Activated T-cell treated with anti-CD3 and anti-CD28 coated beads, Interleukin-2, amount 50 U/mL, for 72 hours (primary cell): ENCODE data around the gene PTPRM. TPM values are rescaled to one million over a fixed set of nuclear protein-coding genes. Genes with fewer than 3 reads are reported as not detected.

Experiments
- ATAC-seq, 2 donors: fragments of 150-1000 bp; cut with Tn5 transposase; replicated peaks in 1 of 2; 2 replicates each; pipeline ENCODE4 v1.10.0; 2021; ENCODE audit warnings: moderate library complexity in 2 of 2, mild to moderate bottlenecking in 1 of 2
- DNase-seq, 2 donors: peaks; one replicate each; pipeline ENCODE4 v3.0.0; 2021 to 2022; ENCODE audit warnings: mixed read lengths in 1 of 2
- H3K27ac Mint-ChIP-seq: one replicate; pipeline ENCODE4 v1.8.0; 2022; ENCODE audit warnings: mild to moderate bottlenecking, moderate library complexity, mixed read lengths
- H3K27me3 Mint-ChIP-seq: one replicate; pipeline ENCODE4 v1.8.0; 2022; ENCODE audit warnings: low read depth, mixed read lengths
- H3K36me3 Mint-ChIP-seq, 2 donors: one replicate each; pipeline ENCODE4 v1.8.0; 2022; ENCODE audit warnings: mixed read lengths in 2 of 2, mild to moderate bottlenecking in 1 of 2; ENCODE audit not compliant: insufficient read depth in 2 of 2
- H3K4me1 Mint-ChIP-seq: one replicate; pipeline ENCODE4 v1.8.0; 2022; ENCODE audit warnings: low read depth, mixed read lengths
- H3K4me3 Mint-ChIP-seq, 2 donors: one replicate each; pipeline ENCODE4 v1.8.0; 2022; ENCODE audit warnings: mild to moderate bottlenecking in 2 of 2, mixed read lengths in 2 of 2, moderate library complexity in 2 of 2
- H3K9me3 Mint-ChIP-seq, 2 donors: one replicate each; pipeline ENCODE4 v1.8.0; 2022; ENCODE audit warnings: mixed read lengths in 2 of 2
- total RNA-seq, 2 donors: library from RNA; stranded (reverse); gene quantifications; one replicate each; pipeline ENCODE4 v1.2.3, GENCODE V29; 2022

The PTPRM gene
- total RNA-seq, 2 donors from 2014 or later: 6.3 to 21.3 TPM

DNA sequence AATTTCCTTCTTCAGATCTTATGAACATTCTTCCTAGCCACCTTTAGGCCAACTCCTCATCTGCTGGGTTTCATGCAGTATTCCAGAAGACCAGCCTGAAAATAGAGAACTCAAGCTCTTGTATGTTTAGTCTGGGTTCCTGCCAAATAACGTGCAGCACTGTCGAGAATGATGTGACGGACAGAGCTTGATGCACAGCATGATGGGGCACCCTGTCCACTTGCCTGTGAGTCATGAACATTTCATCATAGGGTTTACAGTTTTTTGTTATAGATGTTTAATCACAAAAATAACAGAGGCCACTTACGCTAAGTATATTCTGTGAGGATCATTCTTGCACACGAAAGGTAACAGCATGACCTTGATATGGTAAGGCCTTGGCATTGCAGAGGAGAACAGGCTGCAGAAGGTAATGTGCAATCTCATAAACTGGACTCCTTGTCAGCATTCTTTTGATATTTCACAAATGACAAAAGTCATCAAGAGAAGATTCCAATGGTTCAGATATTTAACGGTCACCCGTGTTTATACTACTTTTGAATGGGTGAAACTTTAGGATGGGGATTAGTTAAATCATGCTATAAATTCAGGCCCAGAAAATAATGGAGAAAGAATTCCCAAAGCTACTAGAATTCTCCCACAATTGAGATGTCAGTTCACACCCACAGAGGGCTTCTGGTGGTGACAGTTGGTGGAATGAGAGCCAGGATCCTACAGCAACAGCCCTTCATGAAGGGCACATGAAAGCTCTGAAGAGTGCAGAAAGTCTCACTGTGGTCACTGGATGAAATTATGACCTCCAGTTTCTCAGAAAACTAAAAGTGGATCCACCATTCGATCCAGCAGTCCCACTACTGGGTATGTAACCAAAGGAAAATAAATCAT is 646.0 kb downstream of the PTPRM start:
- no peak overlapping the region for H3K27ac Mint-ChIP-seq
- no peak for ATAC-seq
- DNase-seq: no peak

DNA sequence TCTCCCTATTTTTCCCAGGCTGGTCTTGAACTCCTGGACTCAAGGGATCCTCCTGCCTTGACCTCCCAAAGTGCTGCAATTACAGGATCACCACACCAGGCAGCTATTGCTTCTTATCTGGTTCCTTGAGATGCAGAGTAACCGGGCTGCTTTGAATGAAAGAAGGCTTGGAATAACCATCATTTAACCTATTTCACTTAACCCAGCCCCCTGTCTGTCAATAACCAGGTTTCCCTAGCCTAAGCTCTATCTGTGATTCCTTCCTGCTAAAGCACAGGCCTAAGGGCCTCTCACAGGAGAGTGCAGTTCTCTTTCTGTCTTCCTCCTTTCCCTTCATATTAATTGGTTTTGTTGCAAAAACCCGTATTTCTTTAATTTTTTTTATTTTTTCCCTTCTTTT is 648.6 kb downstream of the PTPRM start:
- Mint-ChIP-seq H3K4me1 (no peaks in the 10 kb centered on the region), H3K9me3 (peaks cover 2 to 4% of the 10 kb centered on the region in 2 donors), H3K36me3 (no peaks in the 10 kb centered on the region), H3K27ac (no peak overlapping the region), H3K4me3 (no peak overlapping the region), H3K27me3 (no peaks in the 10 kb centered on the region)
- no peak for ATAC-seq
- no peak for DNase-seq

More for the DNA sequence above, 646.0 kb downstream of the PTPRM start:
- H3K4me1 Mint-ChIP-seq: no peaks in the 10 kb centered on the region
- H3K4me3 Mint-ChIP-seq: no peak overlapping the region
- no peaks in the 10 kb centered on the region for H3K27me3 Mint-ChIP-seq
- peaks cover 2 to 3% of the 10 kb centered on the region in 2 donors for H3K9me3 Mint-ChIP-seq
- H3K36me3 Mint-ChIP-seq: no peaks in the 10 kb centered on the region

DNA sequence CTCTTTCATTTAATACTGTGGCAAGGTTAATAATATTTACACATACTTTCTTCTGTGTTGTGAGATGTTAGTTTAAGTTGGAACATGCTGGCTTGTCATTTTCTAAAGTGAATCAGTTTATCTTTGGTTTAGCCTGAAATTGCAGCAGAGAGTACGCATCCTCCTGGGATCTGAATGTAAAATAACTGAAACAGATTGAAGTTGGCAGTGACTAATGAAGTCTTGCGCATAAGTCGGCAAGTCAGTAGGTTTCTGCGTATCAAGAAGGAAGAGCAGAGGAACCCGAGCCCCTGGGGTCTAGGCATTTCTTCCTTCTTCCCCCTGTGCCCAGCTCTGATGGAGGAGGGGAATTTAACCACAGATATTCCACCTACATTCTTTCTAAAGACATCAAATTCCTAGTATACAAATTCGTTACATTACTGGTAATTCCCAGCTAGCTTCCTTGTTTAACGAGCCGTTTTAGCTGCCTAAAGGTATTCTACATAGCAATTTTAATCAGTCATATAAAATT is 650.0 kb downstream of the PTPRM start:
- Mint-ChIP-seq H3K4me3 (no peak overlapping the region), H3K36me3 (no peaks in the 10 kb centered on the region), H3K4me1 (no peaks in the 10 kb centered on the region), H3K27me3 (no peaks in the 10 kb centered on the region), H3K9me3 (peaks cover 0 to 2% of the 10 kb centered on the region in 2 donors), H3K27ac (no peak overlapping the region)
- no peak for DNase-seq
- no peak for ATAC-seq

DNA sequence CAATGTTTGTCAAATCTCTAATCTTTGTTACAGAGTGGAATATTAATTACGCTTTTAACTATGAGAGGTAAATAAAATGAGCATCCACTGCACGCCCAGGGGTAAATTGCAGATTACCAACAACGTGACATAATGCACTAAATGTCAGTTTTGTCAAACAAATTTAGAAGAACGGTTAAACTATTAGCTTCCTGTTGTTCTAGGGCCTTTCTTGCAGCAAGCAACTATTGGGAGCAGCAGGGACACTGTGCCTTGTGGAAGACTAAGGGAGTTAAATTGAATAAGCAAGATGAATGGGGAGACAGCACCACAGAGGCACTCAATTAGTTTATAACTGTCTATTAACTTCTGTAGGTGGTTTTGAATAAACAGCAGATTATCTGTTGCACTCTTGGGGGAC is 651.1 kb downstream of the PTPRM start:
- Mint-ChIP-seq H3K4me3 (no peak overlapping the region), H3K9me3 (peaks cover 0 to 2% of the 10 kb centered on the region in 2 donors), H3K27ac (no peak overlapping the region), H3K36me3 (no peaks in the 10 kb centered on the region), H3K4me1 (no peaks in the 10 kb centered on the region), H3K27me3 (no peaks in the 10 kb centered on the region)
- no peak for DNase-seq
- no peak for ATAC-seq

DNA sequence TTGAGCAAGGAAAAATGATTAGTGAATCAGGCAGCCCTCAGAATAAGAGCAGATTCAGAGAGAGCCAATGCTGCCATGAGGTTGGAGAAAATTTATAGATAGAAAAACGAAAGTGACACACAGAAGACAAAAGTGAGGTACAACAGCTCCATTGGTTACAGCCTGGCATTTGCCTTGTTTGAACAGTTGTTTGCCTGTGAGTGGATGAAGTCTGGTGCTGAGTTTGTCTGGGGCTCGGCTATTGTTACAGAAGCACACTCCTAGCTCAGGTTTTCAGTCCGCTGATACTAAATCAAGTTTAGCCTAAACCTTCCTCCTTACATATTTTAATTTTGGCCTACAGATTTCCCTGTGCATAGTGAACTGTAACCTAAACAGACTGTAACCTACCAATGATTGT is 654.3 kb downstream of the PTPRM start:
- Mint-ChIP-seq H3K4me1 (no peaks in the 10 kb centered on the region), H3K4me3 (no peak overlapping the region), H3K27ac (no peak overlapping the region), H3K27me3 (no peaks in the 10 kb centered on the region), H3K36me3 (no peaks in the 10 kb centered on the region), H3K9me3 (peaks cover 0 to 2% of the 10 kb centered on the region in 2 donors)
- ATAC-seq: no peak
- DNase-seq: no peak

DNA sequence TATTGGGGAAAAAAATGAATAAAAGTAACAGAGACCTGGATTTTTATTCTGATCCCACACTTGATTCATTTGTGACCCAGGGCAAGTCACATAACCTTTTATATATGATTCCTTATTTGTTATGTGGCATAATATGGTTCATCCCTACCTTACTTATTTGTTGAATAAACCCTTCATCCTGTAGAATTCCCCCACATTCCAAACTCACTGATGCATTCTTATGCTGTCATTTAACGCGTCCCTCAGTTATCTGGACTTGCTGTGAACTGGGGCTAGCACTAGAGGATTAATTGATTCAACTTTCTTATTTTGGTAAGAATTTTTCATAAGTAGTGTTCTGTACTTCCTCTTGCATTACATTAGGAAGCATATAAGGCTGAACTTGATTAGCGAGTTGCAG is 657.5 kb downstream of the PTPRM start:
- H3K9me3 Mint-ChIP-seq: no peaks in the 10 kb centered on the region
- no peak overlapping the region for H3K4me3 Mint-ChIP-seq
- H3K36me3 Mint-ChIP-seq: no peaks in the 10 kb centered on the region
- H3K4me1 Mint-ChIP-seq: no peaks in the 10 kb centered on the region
- H3K27ac Mint-ChIP-seq: no peak overlapping the region
- ATAC-seq (no peak), DNase-seq (no peak)
- H3K27me3 Mint-ChIP-seq: no peaks in the 10 kb centered on the region

DNA sequence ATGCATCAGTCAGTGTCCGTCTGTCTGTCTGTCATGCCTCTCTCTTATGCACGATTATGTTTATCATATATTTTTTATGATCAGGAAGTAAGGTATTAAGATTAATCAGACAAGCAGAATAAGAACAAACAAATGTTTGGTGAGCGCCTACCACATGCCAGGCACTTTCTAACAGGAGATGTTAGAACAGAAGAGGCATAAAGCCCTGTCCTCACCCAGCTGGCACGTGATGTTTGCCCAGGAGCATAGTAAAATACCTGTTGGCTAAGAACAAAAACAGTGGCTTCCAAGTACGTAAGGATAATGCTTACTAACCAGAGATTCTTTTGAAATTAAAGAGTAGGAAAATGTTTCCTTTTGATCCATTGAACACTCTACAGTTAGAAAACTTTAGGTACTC is 661.9 kb downstream of the PTPRM start:
- H3K27me3 Mint-ChIP-seq: no peaks in the 10 kb centered on the region
- H3K36me3 Mint-ChIP-seq: no peaks in the 10 kb centered on the region
- DNase-seq: no peak
- H3K27ac Mint-ChIP-seq: no peak overlapping the region
- ATAC-seq: no peak
- no peak overlapping the region for H3K4me3 Mint-ChIP-seq
- no peaks in the 10 kb centered on the region for H3K4me1 Mint-ChIP-seq
- peaks cover 0 to 4% of the 10 kb centered on the region in 2 donors for H3K9me3 Mint-ChIP-seq

DNA sequence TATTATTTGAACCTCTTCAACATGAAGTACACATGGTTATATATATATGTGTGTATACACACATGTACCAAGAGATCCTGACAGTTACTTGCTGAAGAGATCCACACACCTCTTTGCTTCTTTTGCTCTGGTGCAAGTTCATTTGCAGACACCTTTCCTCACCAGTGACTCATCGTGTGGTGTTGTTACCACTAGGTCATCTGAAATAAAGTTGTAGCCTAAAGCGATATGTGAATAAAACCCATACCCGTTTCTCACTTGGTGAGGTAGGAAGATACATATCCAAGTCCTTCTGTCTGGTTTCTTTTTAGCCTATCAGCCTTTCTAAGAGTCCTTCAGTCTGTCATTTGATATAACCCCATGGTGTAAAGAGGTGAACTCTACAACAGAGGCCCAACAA is 662.7 kb downstream of the PTPRM start:
- Mint-ChIP-seq H3K4me1 (no peaks in the 10 kb centered on the region), H3K36me3 (no peaks in the 10 kb centered on the region), H3K4me3 (no peak overlapping the region), H3K9me3 (peaks cover 0 to 4% of the 10 kb centered on the region in 2 donors), H3K27me3 (no peaks in the 10 kb centered on the region), H3K27ac (no peak overlapping the region)
- ATAC-seq: no peak
- DNase-seq: no peak

DNA sequence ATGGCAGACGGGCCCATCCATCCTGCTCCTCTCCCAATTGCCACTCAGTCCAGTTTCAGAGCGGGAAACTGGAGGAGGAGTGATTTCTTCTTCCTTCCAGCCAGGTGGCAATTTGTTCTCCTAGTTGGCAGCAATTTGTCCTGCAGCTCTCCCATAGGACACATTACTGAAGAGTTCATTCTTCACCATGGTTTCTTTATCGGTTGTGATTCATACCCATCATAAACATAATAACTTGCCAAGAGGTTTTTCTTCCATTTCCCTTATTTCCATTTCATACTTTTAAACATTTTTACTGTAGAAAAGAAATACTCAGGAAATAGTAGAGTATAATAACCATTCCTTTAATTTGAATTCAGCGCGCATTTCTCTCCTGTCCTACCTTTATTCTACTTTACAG is 664.2 kb downstream of the PTPRM start:
- DNase-seq (no peak), ATAC-seq (no peak)
- no peaks in the 10 kb centered on the region for H3K36me3 Mint-ChIP-seq
- H3K4me1 Mint-ChIP-seq: no peaks in the 10 kb centered on the region
- no peaks in the 10 kb centered on the region for H3K27me3 Mint-ChIP-seq
- H3K4me3 Mint-ChIP-seq: no peak overlapping the region
- no peak overlapping the region for H3K27ac Mint-ChIP-seq
- H3K9me3 Mint-ChIP-seq: peaks cover 0 to 4% of the 10 kb centered on the region in 2 donors

DNA sequence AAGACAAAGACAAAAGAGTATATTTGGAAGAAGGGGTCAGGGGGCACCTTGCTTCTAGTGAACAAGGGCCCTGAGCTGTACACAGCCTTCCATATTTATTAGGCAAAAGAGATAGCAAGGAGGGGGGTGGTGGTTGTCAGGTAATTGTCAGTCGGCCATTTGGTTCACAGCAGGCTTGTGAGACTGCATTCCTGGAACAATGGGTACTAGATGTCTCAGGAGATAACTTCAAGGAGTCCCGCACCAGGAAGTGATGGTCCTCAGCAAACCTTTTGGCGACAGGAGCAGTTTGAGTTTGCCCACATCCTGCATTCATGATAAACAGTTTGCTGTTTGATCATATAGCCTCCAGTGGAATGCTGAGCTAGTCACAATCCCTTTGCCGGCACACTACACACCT is 665.7 kb downstream of the PTPRM start:
- H3K4me3 Mint-ChIP-seq: no peak overlapping the region
- H3K9me3 Mint-ChIP-seq: peaks cover 0 to 4% of the 10 kb centered on the region in 2 donors
- H3K27me3 Mint-ChIP-seq: no peaks in the 10 kb centered on the region
- H3K4me1 Mint-ChIP-seq: no peaks in the 10 kb centered on the region
- ATAC-seq (no peak), DNase-seq (no peak)
- no peak overlapping the region for H3K27ac Mint-ChIP-seq
- H3K36me3 Mint-ChIP-seq: no peaks in the 10 kb centered on the region

DNA sequence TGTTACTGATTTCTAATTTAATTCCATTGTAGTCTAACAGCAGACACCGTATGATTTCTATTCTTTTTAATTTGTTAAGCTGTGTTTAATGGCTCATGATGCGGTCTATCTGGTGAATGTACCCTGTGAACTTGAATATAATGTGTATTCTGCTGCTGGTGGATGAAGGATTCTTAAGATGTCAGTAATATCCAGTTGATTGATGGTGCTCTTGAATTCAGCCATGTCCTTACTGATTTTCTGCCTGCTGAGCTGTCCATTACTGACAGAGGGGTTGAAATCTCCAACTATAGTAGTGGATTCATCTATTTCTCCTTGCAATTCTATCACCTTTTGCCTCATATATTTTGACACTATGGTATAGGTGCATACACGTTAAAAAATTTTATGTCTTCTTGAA is 668.8 kb downstream of the PTPRM start:
- no peak overlapping the region for H3K4me3 Mint-ChIP-seq
- H3K27ac Mint-ChIP-seq: no peak overlapping the region
- ATAC-seq (no peak), DNase-seq (no peak)
- H3K36me3 Mint-ChIP-seq: no peaks in the 10 kb centered on the region
- peaks cover 0 to 4% of the 10 kb centered on the region in 2 donors for H3K9me3 Mint-ChIP-seq
- no peaks in the 10 kb centered on the region for H3K4me1 Mint-ChIP-seq
- no peaks in the 10 kb centered on the region for H3K27me3 Mint-ChIP-seq

DNA sequence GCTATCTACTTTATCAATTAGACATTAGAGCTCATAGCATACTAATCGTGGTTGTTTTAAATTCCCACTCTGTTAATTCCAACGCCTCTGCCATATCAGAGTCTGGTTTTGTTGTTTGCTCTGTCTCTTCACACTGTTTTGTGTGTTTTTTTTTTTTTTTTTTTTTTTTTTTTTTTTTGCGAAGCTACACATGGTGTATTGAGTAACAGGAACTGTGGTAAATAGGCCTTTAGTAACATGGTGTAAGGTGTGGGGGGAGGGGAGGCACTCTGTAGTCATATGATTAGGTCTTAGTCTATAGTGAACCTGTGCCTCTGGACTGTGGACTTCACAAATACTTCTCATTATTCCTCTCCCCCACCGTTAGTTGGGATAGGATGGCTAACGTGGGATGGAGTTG is 671.4 kb downstream of the PTPRM start:
- Mint-ChIP-seq H3K27ac (no peak overlapping the region), H3K4me3 (no peak overlapping the region), H3K4me1 (no peaks in the 10 kb centered on the region), H3K9me3 (peaks cover 0 to 2% of the 10 kb centered on the region in 2 donors), H3K36me3 (no peaks in the 10 kb centered on the region), H3K27me3 (no peaks in the 10 kb centered on the region)
- ATAC-seq (no peak), DNase-seq (no peak)

DNA sequence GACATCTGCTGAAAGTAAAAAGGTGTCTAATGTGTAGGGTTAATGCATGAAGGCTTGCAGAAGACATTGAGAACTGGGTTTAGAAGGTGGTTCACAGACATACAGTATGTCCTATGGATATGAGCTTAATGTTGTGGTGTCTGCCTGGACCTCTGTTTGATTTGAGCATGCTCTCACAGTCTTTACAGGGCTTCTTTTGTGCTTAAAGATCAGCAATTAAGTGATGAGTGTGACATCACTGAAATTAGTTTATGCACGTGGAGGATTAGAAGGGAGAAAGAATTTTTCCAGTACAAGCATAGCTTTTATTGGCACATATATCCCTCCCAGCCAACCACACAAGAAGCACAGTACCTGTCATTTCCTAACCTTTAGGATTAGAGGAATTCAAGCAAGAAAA is 674.6 kb downstream of the PTPRM start:
- Mint-ChIP-seq H3K4me1 (no peaks in the 10 kb centered on the region), H3K9me3 (no peaks in the 10 kb centered on the region), H3K4me3 (no peak overlapping the region), H3K27me3 (no peaks in the 10 kb centered on the region), H3K36me3 (no peaks in the 10 kb centered on the region), H3K27ac (no peak overlapping the region)
- DNase-seq: no peak
- ATAC-seq: no peak
